ENCODE data around the gene ITGB1. TPM values are rescaled to one million over a fixed set of nuclear protein-coding genes. Genes with fewer than 3 reads are reported as not detected.
A peak's percentile ranks its signal among the peaks of the same experiment; 100 is the strongest.

Gene ITGB1
- total RNA-seq, 2 experiments from 2014 or later = 45.1 to 45.4 TPM

- no peak overlapping the region for H3K4me3 Mint-ChIP-seq
- intact Hi-C loops (cut with micrococcal nuclease) = no loop called here
- no peak for TF ChIP-seq CTCF (IDR thresholded peaks at IDR 0.05)
- peaks cover 7% of the 10 kb centered on the region for H3K36me3 Mint-ChIP-seq (ENCODE audit: low read depth)
- POLR2A ChIA-PET = no interaction called here
- ATAC-seq (no peak), DNase-seq (no peak)
- H3K4me1 Mint-ChIP-seq (ENCODE audit: low read depth) = peaks cover 73% of the 10 kb centered on the region
- no peak overlapping the region for H3K27ac Mint-ChIP-seq
- H3K27me3 Mint-ChIP-seq = no peaks in the 10 kb centered on the region
- CTCF ChIA-PET = interaction anchor here (1.1 kb wide), 1 partner anchor 23 kb away, joined by 3 read pairs; no protein-coding TSS in a partner anchor
- no peaks in the 10 kb centered on the region for H3K9me3 Mint-ChIP-seq
Observed at GRCh38 chr10:32952541-32953276, 5.3 kb downstream of the ITGB1 start.

GRCh38 chr10:32952094-32952493 lies 5.9 kb downstream of the ITGB1 start:
- peaks cover 7% of the 10 kb centered on the region for H3K36me3 Mint-ChIP-seq (ENCODE audit: low read depth)
- TF ChIP-seq CTCF (IDR thresholded peaks at IDR 0.05) = no peak
- no peak for DNase-seq
- no peaks in the 10 kb centered on the region for H3K27me3 Mint-ChIP-seq
- H3K9me3 Mint-ChIP-seq = no peaks in the 10 kb centered on the region
- no peak overlapping the region for H3K27ac Mint-ChIP-seq
- CTCF ChIA-PET = interaction anchor here (1.0 kb wide), 1 partner anchor 57 kb away, joined by 3 read pairs; no protein-coding TSS in a partner anchor
- intact Hi-C loops (cut with micrococcal nuclease) = no loop called here
- H3K4me3 Mint-ChIP-seq = no peak overlapping the region
- H3K4me1 Mint-ChIP-seq (ENCODE audit: low read depth) = peaks cover 76% of the 10 kb centered on the region
- no peak for ATAC-seq
- POLR2A ChIA-PET = no interaction called here

GRCh38 chr10:32951111-32951510 lies 6.9 kb downstream of the ITGB1 start:
- H3K36me3 Mint-ChIP-seq (ENCODE audit: low read depth) = peaks cover 7% of the 10 kb centered on the region
- H3K4me3 Mint-ChIP-seq = peak overlapping the region; percentile 14
- no peak overlapping the region for H3K27ac Mint-ChIP-seq
- H3K4me1 Mint-ChIP-seq (ENCODE audit: low read depth) = peaks cover 73% of the 10 kb centered on the region
- ChIA-PET CTCF (interaction anchor here (1.0 kb wide), 1 partner anchor 58 kb away, joined by 3 read pairs; no protein-coding TSS in a partner anchor), POLR2A (interaction anchor here (0.6 to 0.7 kb wide), 2 partner anchors 8 to 25 kb away, joined by 3 to 4 read pairs; no protein-coding TSS in a partner anchor)
- no peaks in the 10 kb centered on the region for H3K27me3 Mint-ChIP-seq
- ATAC-seq (no peak), DNase-seq (no peak)
- no peaks in the 10 kb centered on the region for H3K9me3 Mint-ChIP-seq
- no peak for TF ChIP-seq CTCF (IDR thresholded peaks at IDR 0.05)
- intact Hi-C loops (cut with micrococcal nuclease) = no loop called here

GRCh38 chr10:32950591-32951108 lies 7.4 kb downstream of the ITGB1 start:
- Mint-ChIP-seq H3K4me3 (peak overlapping the region; percentile 14), H3K27ac (peak overlapping the region; percentile 29), H3K9me3 (no peaks in the 10 kb centered on the region), H3K36me3 (ENCODE audit: low read depth) (peaks cover 7% of the 10 kb centered on the region), H3K4me1 (ENCODE audit: low read depth) (peaks cover 70% of the 10 kb centered on the region), H3K27me3 (no peaks in the 10 kb centered on the region)
- CTCF ChIA-PET = no interaction called here
- POLR2A ChIA-PET = interaction anchor here (0.6 to 0.7 kb wide), 2 partner anchors 9 to 1685 kb away, joined by 3 to 4 read pairs; no protein-coding TSS in a partner anchor
- ATAC-seq (no peak), DNase-seq (no peak)
- no peak for TF ChIP-seq CTCF (IDR thresholded peaks at IDR 0.05)
- intact Hi-C loops (cut with micrococcal nuclease) = no loop called here

GRCh38 chr10:32949221-32949678 lies 8.8 kb downstream of the ITGB1 start:
- Mint-ChIP-seq H3K36me3 (ENCODE audit: low read depth) (peaks cover 7% of the 10 kb centered on the region), H3K27me3 (no peaks in the 10 kb centered on the region), H3K27ac (peak overlapping the region; percentile 32), H3K9me3 (no peaks in the 10 kb centered on the region), H3K4me1 (ENCODE audit: low read depth) (peaks cover 57% of the 10 kb centered on the region), H3K4me3 (no peak overlapping the region)
- no peak for TF ChIP-seq CTCF (IDR thresholded peaks at IDR 0.05)
- ChIA-PET CTCF (no interaction called here), POLR2A (no interaction called here)
- DNase-seq = no peak
- ATAC-seq = no peak
- intact Hi-C loops (cut with micrococcal nuclease) = no loop called here

All from activated CD8-positive, alpha-beta T cell treated with anti-CD3 and anti-CD28 coated beads for 36 hours (primary cell).